ENCODE results near the gene NR1D1. TPM values are rescaled to one million over a fixed set of nuclear protein-coding genes. Genes with fewer than 3 reads are reported as not detected.
"Not testable (repeated sequence)": the region's sequence is repeated elsewhere in the genome, so short reads cannot be mapped to it uniquely, and the experiment has no call there.

NR1D1 gene
- total RNA-seq = 1 to 10 TPM; 6.7 to 7.3 TPM

DNA sequence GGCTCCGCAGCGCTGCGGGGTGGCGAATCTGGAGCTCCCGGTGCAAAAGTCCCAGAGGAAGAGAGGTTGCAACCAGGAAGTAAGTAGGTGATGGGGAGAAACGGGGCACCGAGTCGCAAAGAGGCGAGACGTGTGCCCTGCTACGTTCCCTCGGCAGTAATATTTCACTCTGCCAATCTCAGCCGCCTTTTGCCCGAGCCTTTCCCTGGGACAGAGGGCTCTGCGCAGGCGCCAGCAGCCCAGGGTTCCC lies at the start of gene NR1D1:
Gene NR1D1, minus strand, starts transcription at position 171 of the 250 bp plus-strand sequence. CDS start 495 bp downstream, outside the sequence.
- Mint-ChIP-seq H3K27ac (peak within 1 kb of the TSS; percentile 91), H3K4me3 (peak within 1 kb of the TSS; percentile 88), H3K4me1 (ENCODE audit: low read depth) (peaks cover 87% of the 10 kb centered on the region), H3K27me3 (no peaks in the 10 kb centered on the region), H3K36me3 (peaks cover 16% of the 10 kb centered on the region), H3K9me3 (no peaks in the 10 kb centered on the region)
- intact Hi-C loops (cut with micrococcal nuclease) = no loop called here
- no peak for DNase-seq
- POLR2A ChIA-PET = interaction anchor here (0.8 to 2.3 kb wide), 6 partner anchors 9 to 174 kb away, joined by 3 to 29 read pairs (median 4); partner anchors contain the start of genes CASC3 and MSL1
- CTCF ChIA-PET = interaction anchor here (0.7 to 9.3 kb wide), 7 partner anchors 11 to 118 kb away, joined by 3 to 159 read pairs (median 6); partner anchors contain the start of gene CASC3

- Mint-ChIP-seq H3K27me3 (no peaks in the 10 kb centered on the region), H3K4me1 (ENCODE audit: low read depth) (peaks cover 51% of the 10 kb centered on the region), H3K9me3 (no peaks in the 10 kb centered on the region), H3K4me3 (no peak overlapping the region), H3K27ac (peak overlapping the region; percentile 20), H3K36me3 (peaks cover 45% of the 10 kb centered on the region)
- ChIA-PET CTCF (interaction anchor here (0.6 to 2.1 kb wide), 2 partner anchors 35 to 41 kb away, joined by 3 to 8 read pairs; no protein-coding TSS in a partner anchor), POLR2A (interaction anchor here (1.8 kb wide), 1 partner anchor 25 kb away, joined by 6 read pairs; no protein-coding TSS in a partner anchor)
- intact Hi-C loops (cut with micrococcal nuclease) = no loop called here
- no peak for DNase-seq
These were observed 48.1 kb upstream of the NR1D1 start for GRCh38 chr17:40148527-40148926.

- Mint-ChIP-seq H3K27ac (peak overlapping the region; percentile 3), H3K4me1 (ENCODE audit: low read depth) (peaks cover 50% of the 10 kb centered on the region), H3K36me3 (peaks cover 47% of the 10 kb centered on the region), H3K9me3 (no peaks in the 10 kb centered on the region), H3K4me3 (no peak overlapping the region), H3K27me3 (no peaks in the 10 kb centered on the region)
- ChIA-PET CTCF (interaction anchor here (0.7 kb wide), 1 partner anchor 177 kb away, joined by 3 read pairs; no protein-coding TSS in a partner anchor), POLR2A (no interaction called here)
- intact Hi-C loops (cut with micrococcal nuclease) = no loop called here
- DNase-seq = no peak
These were observed 45.1 kb upstream of the NR1D1 start for GRCh38 chr17:40145476-40145875.

GRCh38 chr17:40143166-40143565 lies 42.8 kb upstream of the NR1D1 start:
- H3K4me1 Mint-ChIP-seq (ENCODE audit: low read depth) = peaks cover 43% of the 10 kb centered on the region
- H3K27ac Mint-ChIP-seq; intact Hi-C loops (cut with micrococcal nuclease); DNase-seq; H3K4me3 Mint-ChIP-seq; H3K9me3 Mint-ChIP-seq; H3K27me3 Mint-ChIP-seq: not testable (repeated sequence)
- POLR2A ChIA-PET = interaction anchor here (1.0 to 5.3 kb wide), 2 partner anchors 10 to 19 kb away, joined by 4 to 40 read pairs; no protein-coding TSS in a partner anchor
- peaks cover 33% of the 10 kb centered on the region for H3K36me3 Mint-ChIP-seq
- CTCF ChIA-PET = interaction anchor here (1.0 to 2.8 kb wide), 2 partner anchors 8 to 25 kb away, joined by 3 to 9 read pairs; no protein-coding TSS in a partner anchor

DNA sequence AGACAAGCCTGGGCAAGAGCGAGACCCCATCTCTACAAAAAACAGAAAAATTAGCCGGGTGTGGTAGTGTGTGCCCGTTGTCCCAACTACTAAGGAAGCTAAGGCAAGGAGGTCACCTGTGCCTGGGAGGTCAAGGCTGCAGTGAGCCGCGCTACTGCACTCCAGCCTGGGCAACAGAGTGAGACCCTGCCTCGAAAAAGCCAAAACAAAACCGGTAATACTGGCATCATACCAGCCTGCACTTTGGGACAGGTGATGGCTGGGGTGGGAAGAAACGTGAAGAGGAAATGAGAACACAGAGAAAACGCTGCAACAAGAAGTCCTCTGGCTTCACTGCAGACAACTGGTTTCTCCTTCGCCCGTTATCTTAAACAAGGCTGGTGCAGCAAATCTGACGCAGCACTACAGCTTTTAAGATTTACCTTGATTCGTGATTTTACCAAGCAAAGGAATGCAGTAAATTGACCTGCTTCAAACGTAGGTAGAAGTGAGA lies 39.2 kb upstream of the NR1D1 start:
- H3K4me3 Mint-ChIP-seq = peak overlapping the region; percentile 86
- peaks cover 35% of the 10 kb centered on the region for H3K36me3 Mint-ChIP-seq
- ChIA-PET CTCF (interaction anchor here (0.9 to 3.3 kb wide), 9 partner anchors 12 to 64 kb away, joined by 3 to 28 read pairs (median 4); partner anchors contain the start of genes MSL1 and NR1D1), POLR2A (interaction anchor here (0.7 to 5.3 kb wide), 10 partner anchors 10 to 159 kb away, joined by 3 to 40 read pairs (median 4); partner anchors contain the start of genes MSL1, NR1D1 and PSMD3)
- H3K9me3 Mint-ChIP-seq = no peaks in the 10 kb centered on the region
- H3K4me1 Mint-ChIP-seq (ENCODE audit: low read depth) = peaks cover 28% of the 10 kb centered on the region
- no peak for DNase-seq
- intact Hi-C loops (cut with micrococcal nuclease) = loop anchor here (1.0 to 2.0 kb wide), 6 partner anchors 14 to 1549 kb away; partner anchors contain the start of genes EIF1 and WIPF2
- H3K27me3 Mint-ChIP-seq = no peaks in the 10 kb centered on the region
- H3K27ac Mint-ChIP-seq = peak overlapping the region; percentile 98

GRCh38 chr17:40135817-40136216 lies 35.4 kb upstream of the NR1D1 start:
- intact Hi-C loops (cut with micrococcal nuclease) = no loop called here
- Mint-ChIP-seq H3K4me1 (ENCODE audit: low read depth) (peaks cover 14% of the 10 kb centered on the region), H3K4me3 (no peak overlapping the region), H3K27ac (peak overlapping the region; percentile 40), H3K27me3 (no peaks in the 10 kb centered on the region), H3K9me3 (no peaks in the 10 kb centered on the region), H3K36me3 (peaks cover 54% of the 10 kb centered on the region)
- POLR2A ChIA-PET = interaction anchor here (1.0 to 1.7 kb wide), 2 partner anchors 13 to 17 kb away, joined by 3 to 15 read pairs; no protein-coding TSS in a partner anchor
- CTCF ChIA-PET = interaction anchor here (2.0 kb wide), 1 partner anchor 32 kb away, joined by 9 read pairs; no protein-coding TSS in a partner anchor
- no peak for DNase-seq

- intact Hi-C loops (cut with micrococcal nuclease) = no loop called here
- no peak for DNase-seq
- H3K36me3 Mint-ChIP-seq = peaks cover 67% of the 10 kb centered on the region
- no peaks in the 10 kb centered on the region for H3K9me3 Mint-ChIP-seq
- no peak overlapping the region for H3K27ac Mint-ChIP-seq
- no peaks in the 10 kb centered on the region for H3K27me3 Mint-ChIP-seq
- CTCF ChIA-PET = interaction anchor here (1.2 to 3.8 kb wide), 3 partner anchors 22 to 119 kb away, joined by 4 to 19 read pairs (median 9); partner anchors contain the start of gene CSF3
- H3K4me3 Mint-ChIP-seq = no peak overlapping the region
- POLR2A ChIA-PET = interaction anchor here (1.7 kb wide), 1 partner anchor 11 kb away, joined by 15 read pairs; no protein-coding TSS in a partner anchor
- peaks cover 10% of the 10 kb centered on the region for H3K4me1 Mint-ChIP-seq (ENCODE audit: low read depth)
These were observed 33.8 kb upstream of the NR1D1 start for GRCh38 chr17:40134184-40134583.

DNA sequence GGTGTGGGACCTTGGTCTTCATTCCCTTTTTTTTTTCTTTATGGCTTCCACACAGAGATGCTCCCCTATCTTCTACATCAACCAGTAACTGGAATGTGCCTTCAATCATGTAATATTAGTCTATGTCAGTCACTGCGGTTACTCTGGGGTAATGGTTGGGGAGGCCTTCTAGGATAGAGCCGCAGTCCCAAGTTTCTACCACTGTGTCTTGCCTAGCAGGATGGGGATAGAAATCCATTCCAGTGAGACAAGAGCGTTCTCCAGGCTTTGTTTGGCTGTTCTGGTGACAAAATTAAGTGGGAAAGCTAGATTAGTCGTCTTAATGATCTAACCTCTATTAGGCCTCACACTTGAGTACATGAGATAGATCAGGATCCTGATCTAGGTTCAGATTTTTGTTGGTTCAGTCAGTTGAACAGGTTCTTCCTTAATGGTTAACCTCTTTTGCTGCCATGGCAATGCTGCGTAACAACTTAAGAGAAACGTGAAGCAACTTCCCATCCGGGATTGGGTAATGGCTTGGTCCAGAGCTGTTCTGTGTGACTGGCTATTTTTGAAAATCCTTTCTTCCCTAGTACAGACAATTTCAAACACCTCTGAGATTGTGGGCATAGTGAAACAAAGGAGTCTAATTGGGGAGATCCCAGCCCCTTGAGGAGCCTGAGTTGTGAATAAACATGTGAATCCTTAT lies 30.1 kb upstream of the NR1D1 start:
- H3K9me3 Mint-ChIP-seq = no peaks in the 10 kb centered on the region
- intact Hi-C loops (cut with micrococcal nuclease) = no loop called here
- POLR2A ChIA-PET = no interaction called here
- CTCF ChIA-PET = no interaction called here
- peak overlapping the region; percentile 32 for H3K27ac Mint-ChIP-seq
- no peaks in the 10 kb centered on the region for H3K27me3 Mint-ChIP-seq
- peaks cover 4% of the 10 kb centered on the region for H3K4me1 Mint-ChIP-seq (ENCODE audit: low read depth)
- H3K36me3 Mint-ChIP-seq = peaks cover 71% of the 10 kb centered on the region
- H3K4me3 Mint-ChIP-seq = no peak overlapping the region
- DNase-seq = no peak

DNA sequence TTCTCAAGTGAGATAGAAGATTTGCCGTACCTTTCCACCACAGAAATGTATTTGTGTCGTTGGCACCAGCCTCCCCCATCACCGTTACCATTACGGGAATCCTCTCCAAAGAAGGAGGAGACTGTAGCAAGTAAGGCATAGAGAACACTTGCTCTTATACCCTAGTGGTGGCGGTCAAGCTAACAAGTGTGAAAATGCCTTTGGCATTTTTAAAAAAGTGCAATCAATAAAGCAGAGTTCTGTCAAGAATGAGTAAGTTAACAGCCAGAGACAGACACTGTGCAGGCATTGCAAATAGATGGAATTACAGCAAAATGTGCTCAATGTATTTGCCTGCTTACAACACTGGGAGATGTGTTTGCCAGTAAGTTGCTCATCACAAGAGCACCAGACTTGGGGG lies 29.1 kb upstream of the NR1D1 start:
- no peaks in the 10 kb centered on the region for H3K27me3 Mint-ChIP-seq
- H3K9me3 Mint-ChIP-seq = no peaks in the 10 kb centered on the region
- CTCF ChIA-PET = interaction anchor here (0.6 to 1.6 kb wide), 2 partner anchors 16 to 684 kb away, joined by 3 to 10 read pairs; no protein-coding TSS in a partner anchor
- H3K36me3 Mint-ChIP-seq = peaks cover 63% of the 10 kb centered on the region
- H3K4me1 Mint-ChIP-seq (ENCODE audit: low read depth) = peaks cover 9% of the 10 kb centered on the region
- no peak overlapping the region for H3K27ac Mint-ChIP-seq
- intact Hi-C loops (cut with micrococcal nuclease) = no loop called here
- DNase-seq = no peak
- POLR2A ChIA-PET = interaction anchor here (0.6 kb wide), 2 partner anchors 10 to 31 kb away, joined by 3 read pairs; no protein-coding TSS in a partner anchor
- no peak overlapping the region for H3K4me3 Mint-ChIP-seq

DNA sequence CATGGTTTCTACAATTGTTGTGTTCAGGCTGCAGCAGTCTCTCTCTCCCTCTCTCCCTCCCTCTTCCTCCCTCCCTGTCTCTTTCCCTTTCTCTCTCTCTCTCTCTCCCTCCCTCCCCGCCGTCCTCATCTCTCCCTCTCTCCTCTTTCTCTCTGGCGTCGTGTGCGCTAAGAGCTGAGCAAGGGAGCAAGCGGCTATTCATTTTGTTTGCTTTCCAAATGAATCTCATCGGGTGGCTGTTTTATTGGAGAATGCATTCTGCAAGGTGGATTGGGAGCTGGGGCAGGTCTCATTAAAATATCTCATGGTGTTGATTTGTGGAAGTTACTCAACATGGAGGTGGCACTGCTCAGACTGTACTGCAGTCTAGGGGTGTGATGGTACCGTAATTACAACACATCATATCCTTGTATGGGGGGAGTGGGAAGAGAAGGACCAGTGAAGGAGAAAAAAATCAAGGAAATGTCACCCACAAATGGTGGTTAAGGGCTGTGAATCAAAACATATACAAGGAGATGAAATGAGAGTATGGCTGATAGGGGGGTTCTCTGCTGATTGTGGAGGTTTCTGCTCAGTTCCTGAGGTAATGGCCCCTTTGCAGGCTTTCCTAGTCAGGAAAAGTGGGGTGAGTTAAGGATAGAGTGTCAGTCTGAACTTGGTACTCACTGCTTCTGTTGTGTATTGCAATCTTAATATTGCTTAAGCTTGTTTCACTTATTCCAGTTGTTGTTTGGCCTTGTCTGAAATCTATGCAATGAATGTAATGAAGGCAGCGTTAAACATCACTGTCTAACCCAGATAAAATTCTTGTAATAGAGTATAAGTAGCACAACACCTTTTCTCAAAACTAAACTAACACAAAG lies 24.1 kb upstream of the NR1D1 start:
- no peak for DNase-seq
- Mint-ChIP-seq H3K9me3 (no peaks in the 10 kb centered on the region), H3K4me3 (peak overlapping the region; percentile 97), H3K4me1 (ENCODE audit: low read depth) (peaks cover 23% of the 10 kb centered on the region), H3K27ac (peak overlapping the region; percentile 69), H3K36me3 (peaks cover 30% of the 10 kb centered on the region), H3K27me3 (no peaks in the 10 kb centered on the region)
- ChIA-PET POLR2A (interaction anchor here (0.6 to 2.8 kb wide), 7 partner anchors 10 to 52 kb away, joined by 4 to 23 read pairs (median 6); partner anchors contain the start of genes CASC3, NR1D1 and RAPGEFL1), CTCF (interaction anchor here (0.7 to 5.0 kb wide), 9 partner anchors 11 to 70 kb away, joined by 3 to 74 read pairs (median 5); partner anchors contain the start of genes CASC3 and MED24)
- intact Hi-C loops (cut with micrococcal nuclease) = no loop called here

GRCh38 chr17:40123811-40124114 lies 23.4 kb upstream of the NR1D1 start:
- Mint-ChIP-seq H3K4me3 (peak overlapping the region; percentile 97), H3K9me3 (no peaks in the 10 kb centered on the region), H3K4me1 (ENCODE audit: low read depth) (peaks cover 21% of the 10 kb centered on the region), H3K36me3 (peaks cover 23% of the 10 kb centered on the region), H3K27me3 (no peaks in the 10 kb centered on the region), H3K27ac (peak overlapping the region; percentile 93)
- CTCF ChIA-PET = interaction anchor here (1.2 to 5.0 kb wide), 8 partner anchors 11 to 69 kb away, joined by 3 to 74 read pairs (median 6); partner anchors contain the start of genes CASC3 and MED24
- no peak for DNase-seq
- intact Hi-C loops (cut with micrococcal nuclease) = loop anchor here (1.0 kb wide), 1 partner anchor 17 kb away; the partner anchor contains the start of gene CASC3
- POLR2A ChIA-PET = interaction anchor here (0.6 to 2.8 kb wide), 10 partner anchors 9 to 95 kb away, joined by 4 to 23 read pairs (median 6); partner anchors contain the start of genes CASC3, NR1D1, RAPGEFL1 and WIPF2
